ENCODE results near the gene LDLR.

DNA sequence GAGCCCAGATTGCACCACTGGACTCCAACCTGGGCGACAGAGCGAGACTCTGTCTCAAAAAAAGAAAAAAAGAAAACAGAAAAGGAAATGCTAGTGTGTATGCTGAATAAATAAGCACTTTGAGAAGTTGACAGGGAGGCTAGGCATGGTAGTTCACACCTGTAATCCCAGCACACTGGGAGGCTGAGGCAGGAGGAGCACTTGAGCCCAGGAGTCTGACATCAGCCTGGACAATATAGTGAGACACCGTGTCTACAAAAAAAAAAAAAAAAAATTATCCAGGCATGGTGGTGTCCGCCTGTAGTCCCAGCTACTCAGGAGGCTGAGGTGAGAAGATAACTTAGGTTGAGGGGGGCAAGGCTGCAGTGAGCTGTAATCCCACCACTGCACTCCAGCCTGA lies 19.1 kb upstream of the LDLR start:
- TF ChIP-seq, protein P1, sequence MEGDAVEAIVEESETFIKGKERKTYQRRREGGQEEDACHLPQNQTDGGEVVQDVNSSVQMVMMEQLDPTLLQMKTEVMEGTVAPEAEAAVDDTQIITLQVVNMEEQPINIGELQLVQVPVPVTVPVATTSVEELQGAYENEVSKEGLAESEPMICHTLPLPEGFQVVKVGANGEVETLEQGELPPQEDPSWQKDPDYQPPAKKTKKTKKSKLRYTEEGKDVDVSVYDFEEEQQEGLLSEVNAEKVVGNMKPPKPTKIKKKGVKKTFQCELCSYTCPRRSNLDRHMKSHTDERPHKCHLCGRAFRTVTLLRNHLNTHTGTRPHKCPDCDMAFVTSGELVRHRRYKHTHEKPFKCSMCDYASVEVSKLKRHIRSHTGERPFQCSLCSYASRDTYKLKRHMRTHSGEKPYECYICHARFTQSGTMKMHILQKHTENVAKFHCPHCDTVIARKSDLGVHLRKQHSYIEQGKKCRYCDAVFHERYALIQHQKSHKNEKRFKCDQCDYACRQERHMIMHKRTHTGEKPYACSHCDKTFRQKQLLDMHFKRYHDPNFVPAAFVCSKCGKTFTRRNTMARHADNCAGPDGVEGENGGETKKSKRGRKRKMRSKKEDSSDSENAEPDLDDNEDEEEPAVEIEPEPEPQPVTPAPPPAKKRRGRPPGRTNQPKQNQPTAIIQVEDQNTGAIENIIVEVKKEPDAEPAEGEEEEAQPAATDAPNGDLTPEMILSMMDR (IDR thresholded peaks at IDR 0.05; ENCODE audit: insufficient read depth, low read depth, low read length): no peak
- no peak for TF ChIP-seq EZH2 (IDR thresholded peaks at IDR 0.05; ENCODE audit: insufficient read depth, low read length)

Measured in astrocyte (in vitro differentiated cells and primary cell).